Activated CD8-positive, alpha-beta memory T cell treated with anti-CD3 and anti-CD28 coated beads for 48 hours (primary cell): ENCODE results near the gene LAYN.
A peak's percentile ranks its signal among the peaks of the same experiment; 100 is the strongest.

Source experiments
- DNase-seq, 3 experiments: peaks; one replicate each; pipeline ENCODE4 v3.0.0-alpha.2; 2020; ENCODE audit warnings: low read depth in 2 of 3, low spot score in 2 of 3

Gene LAYN

GRCh38 chr11:111531136-111531535 is 9.4 kb upstream of the LAYN start:
- no peak for DNase-seq

GRCh38 chr11:111531687-111532364 is 8.7 kb upstream of the LAYN start:
- DNase-seq, result no peak

- DNase-seq, result no peak
These were observed 8.2 kb upstream of the LAYN start for GRCh38 chr11:111532365-111532709.

- DNase-seq, result no peak
These were observed 5.2 kb upstream of the LAYN start for GRCh38 chr11:111535281-111535680.

GRCh38 chr11:111537336-111537860 is 3.1 kb upstream of the LAYN start:
- no peak for DNase-seq

GRCh38 chr11:111538407-111539114 is 2.0 kb upstream of the LAYN start:
- no peak for DNase-seq

- DNase-seq, result peak in 1 of 3 experiments; percentile 25
These were observed 950 bp upstream of the LAYN start for GRCh38 chr11:111539426-111540113.

- no peak for DNase-seq
These were observed 375 bp downstream of the LAYN start for GRCh38 chr11:111540937-111541253.

- DNase-seq, result no peak
These were observed 938 bp downstream of the LAYN start for GRCh38 chr11:111541254-111542061.

GRCh38 chr11:111542606-111543275 is 2.2 kb downstream of the LAYN start:
- DNase-seq, result no peak

- no peak for DNase-seq
These were observed 8.0 kb downstream of the LAYN start for GRCh38 chr11:111548525-111548924.

GRCh38 chr11:111549196-111549868 is 8.8 kb downstream of the LAYN start:
- no peak for DNase-seq

GRCh38 chr11:111549869-111550203 is 9.3 kb downstream of the LAYN start:
- DNase-seq, result no peak

- no peak for DNase-seq
These were observed 9.7 kb downstream of the LAYN start for GRCh38 chr11:111550258-111550657.

GRCh38 chr11:111554532-111554931 is 14.0 kb downstream of the LAYN start:
- no peak for DNase-seq

- no peak for DNase-seq
These were observed 14.7 kb downstream of the LAYN start for GRCh38 chr11:111555255-111555654.

GRCh38 chr11:111557425-111558111 is 17.0 kb downstream of the LAYN start:
- no peak for DNase-seq

GRCh38 chr11:111559800-111560464 is 19.4 kb downstream of the LAYN start:
- DNase-seq, result no peak

GRCh38 chr11:111560800-111561199 is 20.3 kb downstream of the LAYN start:
- DNase-seq, result no peak
